Spleen (tissue), 7 donors: ENCODE measurements around the gene FBLN5.
A peak's percentile ranks its signal among the peaks of the same experiment; 100 is the strongest.

Experiments
- POLR2A ChIP-seq, 3 donors: fragments of 450-650 bp; IDR thresholded peaks; one replicate each; pipeline ENCODE4 v1.5.1; 2017; ENCODE audit warnings: antibody characterized with exemption in 3 of 3, mild to moderate bottlenecking in 1 of 3
- TF ChIP-seq, protein P1 (sequence below), 11 experiments: fragments of 200-600 bp in 7 of 11; fragments of 450-650 bp in 4 of 11; sonication (generic) in 4 of 11; IDR thresholded peaks in 8 of 11; conservative IDR thresholded peaks in 3 of 11; 1 replicate in 7 of 11; 2 replicates in 4 of 11; pipeline versions ENCODE4 v1.4.0 to v1.8.0; 2016 to 2021; ENCODE audit warnings: antibody characterized with exemption in 11 of 11, inconsistent platforms in 4 of 11, mild to moderate bottlenecking in 1 of 11
- donor health status: DM: no; HTN: no; CAD: no; lungs with moderate emphysema.
- donor health status: DM: no; HTN: no; CAD: no.
- donor health status: DM: no; HTN: no; CAD: no.

DNA sequence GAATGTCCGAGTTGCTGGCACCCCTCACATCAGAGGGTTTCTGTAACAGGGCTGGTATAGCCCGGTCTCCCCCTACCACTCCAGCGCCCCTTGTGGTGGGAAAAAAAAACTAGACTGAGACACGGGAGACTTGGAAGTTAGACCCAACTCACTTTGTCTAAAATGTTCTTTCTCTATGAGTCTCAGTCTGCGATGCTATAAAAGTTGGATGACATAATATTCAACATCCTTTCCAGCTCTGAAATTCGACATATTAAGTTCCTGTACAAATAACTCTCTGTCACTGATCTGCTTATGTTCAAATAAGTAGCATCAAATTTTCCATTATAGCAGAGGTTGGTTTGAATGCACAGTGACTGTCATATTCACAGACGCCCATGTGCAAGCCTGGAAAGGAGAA, 54.5 kb downstream of the FBLN5 start:
- TF ChIP-seq, protein P1, sequence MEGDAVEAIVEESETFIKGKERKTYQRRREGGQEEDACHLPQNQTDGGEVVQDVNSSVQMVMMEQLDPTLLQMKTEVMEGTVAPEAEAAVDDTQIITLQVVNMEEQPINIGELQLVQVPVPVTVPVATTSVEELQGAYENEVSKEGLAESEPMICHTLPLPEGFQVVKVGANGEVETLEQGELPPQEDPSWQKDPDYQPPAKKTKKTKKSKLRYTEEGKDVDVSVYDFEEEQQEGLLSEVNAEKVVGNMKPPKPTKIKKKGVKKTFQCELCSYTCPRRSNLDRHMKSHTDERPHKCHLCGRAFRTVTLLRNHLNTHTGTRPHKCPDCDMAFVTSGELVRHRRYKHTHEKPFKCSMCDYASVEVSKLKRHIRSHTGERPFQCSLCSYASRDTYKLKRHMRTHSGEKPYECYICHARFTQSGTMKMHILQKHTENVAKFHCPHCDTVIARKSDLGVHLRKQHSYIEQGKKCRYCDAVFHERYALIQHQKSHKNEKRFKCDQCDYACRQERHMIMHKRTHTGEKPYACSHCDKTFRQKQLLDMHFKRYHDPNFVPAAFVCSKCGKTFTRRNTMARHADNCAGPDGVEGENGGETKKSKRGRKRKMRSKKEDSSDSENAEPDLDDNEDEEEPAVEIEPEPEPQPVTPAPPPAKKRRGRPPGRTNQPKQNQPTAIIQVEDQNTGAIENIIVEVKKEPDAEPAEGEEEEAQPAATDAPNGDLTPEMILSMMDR (IDR thresholded peaks at IDR 0.05 in 8 of 11, conservative IDR thresholded peaks at IDR 0.05 in 3 of 11) = peak in 6 of 11 experiments; percentile 17 to 48 (median 29)
- TF ChIP-seq POLR2A (IDR thresholded peaks at IDR 0.05) = no peak
